WTC11 (cell line): ENCODE data around the gene PTPA.

Experiments used
- ELF4 ChIP-seq: sonication (generic); formaldehyde crosslinking; IDR thresholded peaks from 2 replicates; pipeline ENCODE4 v1.8.1; 2022; ENCODE audit warnings: low read depth, mild to moderate bottlenecking, moderate library complexity, missing genetic modification reagents
- KAT7 ChIP-seq: sonication (generic); formaldehyde crosslinking; IDR thresholded peaks from 2 replicates; pipeline ENCODE4 v1.8.1; 2023; ENCODE audit warnings: missing genetic modification reagents, mild to moderate bottlenecking, borderline replicate concordance
- NR2C2 ChIP-seq: sonication (generic); formaldehyde crosslinking; IDR thresholded peaks from 2 replicates; pipeline ENCODE4 v1.8.0; 2022; ENCODE audit warnings: mild to moderate bottlenecking, missing genetic modification reagents
- SMAD4 ChIP-seq: sonication (generic); formaldehyde crosslinking; IDR thresholded peaks from 2 replicates; pipeline ENCODE4 v1.8.0; 2022; ENCODE audit warnings: mild to moderate bottlenecking, missing genetic modification reagents
- ZNF121 ChIP-seq: sonication (generic); formaldehyde crosslinking; IDR thresholded peaks from 2 replicates; pipeline ENCODE4 v1.8.0; 2023; ENCODE audit warnings: missing genetic modification reagents
- TF ChIP-seq, protein P1 (sequence below): fragments of 200-600 bp; IDR thresholded peaks from 2 replicates; pipeline ENCODE4 v1.8.0; 2022; ENCODE audit warnings: antibody characterized with exemption
- TF ChIP-seq, protein P2 (sequence below): sonication (generic); formaldehyde crosslinking; IDR thresholded peaks from 2 replicates; pipeline ENCODE4 v1.8.0; 2022; ENCODE audit warnings: missing genetic modification reagents
- TF ChIP-seq, protein P3 (sequence below): sonication (generic); formaldehyde crosslinking; IDR thresholded peaks from 2 replicates; pipeline ENCODE4 v1.8.0; 2023; ENCODE audit warnings: missing genetic modification reagents
- TF ChIP-seq, protein P4 (sequence below): fragments of 250-450 bp; sonication (Bioruptor Pico); IDR thresholded peaks from 2 replicates; pipeline ENCODE4 v2.1.2; 2022; ENCODE audit warnings: mild to moderate bottlenecking, moderate library complexity
- TF ChIP-seq, protein P5 (sequence below): sonication (generic); formaldehyde crosslinking; IDR thresholded peaks from 2 replicates; pipeline ENCODE4 v1.8.1; 2023; ENCODE audit warnings: mild to moderate bottlenecking, missing genetic modification reagents, borderline replicate concordance

DNA sequence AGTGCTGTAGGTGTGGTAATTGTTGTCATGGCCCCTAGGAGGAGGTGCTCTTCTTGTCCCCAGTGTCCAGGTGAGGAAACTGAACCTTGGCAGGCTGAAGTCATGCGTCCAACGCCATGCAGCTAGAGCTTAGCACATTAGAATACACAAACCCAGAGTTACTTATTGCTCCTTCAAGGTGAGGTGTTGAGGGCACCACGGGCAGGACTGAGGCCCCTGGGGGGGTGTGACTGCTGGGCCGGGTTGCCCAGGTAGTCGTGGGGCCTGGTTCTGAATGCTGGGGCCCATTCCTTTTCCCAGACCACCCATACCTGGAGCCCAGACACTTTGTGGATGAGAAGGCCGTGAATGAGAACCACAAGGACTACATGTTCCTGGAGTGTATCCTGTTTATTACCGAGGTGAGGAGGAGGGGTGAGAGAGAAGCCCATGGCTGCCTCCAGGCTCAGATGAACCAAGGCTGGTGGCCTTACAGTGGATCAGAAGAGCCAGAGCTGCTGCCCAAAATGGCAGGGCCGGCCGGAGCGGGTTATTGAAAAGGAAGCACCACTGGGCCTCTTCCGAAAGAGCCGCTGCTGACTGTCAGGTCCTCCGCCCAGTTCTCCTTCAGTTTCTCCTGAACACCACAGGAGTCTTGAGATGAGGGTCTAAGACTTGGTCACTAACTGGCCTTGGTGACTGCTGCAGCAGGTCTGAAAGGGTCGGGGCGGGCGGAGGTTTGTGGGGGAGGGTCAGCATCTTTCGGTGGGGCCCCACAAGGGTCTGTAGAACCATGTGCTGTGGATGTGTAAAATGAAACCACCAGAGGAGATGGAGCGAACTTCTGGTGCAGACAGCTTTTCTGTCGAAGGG lies 26.3 kb downstream of the PTPA start:
- TF ChIP-seq, protein P1, sequence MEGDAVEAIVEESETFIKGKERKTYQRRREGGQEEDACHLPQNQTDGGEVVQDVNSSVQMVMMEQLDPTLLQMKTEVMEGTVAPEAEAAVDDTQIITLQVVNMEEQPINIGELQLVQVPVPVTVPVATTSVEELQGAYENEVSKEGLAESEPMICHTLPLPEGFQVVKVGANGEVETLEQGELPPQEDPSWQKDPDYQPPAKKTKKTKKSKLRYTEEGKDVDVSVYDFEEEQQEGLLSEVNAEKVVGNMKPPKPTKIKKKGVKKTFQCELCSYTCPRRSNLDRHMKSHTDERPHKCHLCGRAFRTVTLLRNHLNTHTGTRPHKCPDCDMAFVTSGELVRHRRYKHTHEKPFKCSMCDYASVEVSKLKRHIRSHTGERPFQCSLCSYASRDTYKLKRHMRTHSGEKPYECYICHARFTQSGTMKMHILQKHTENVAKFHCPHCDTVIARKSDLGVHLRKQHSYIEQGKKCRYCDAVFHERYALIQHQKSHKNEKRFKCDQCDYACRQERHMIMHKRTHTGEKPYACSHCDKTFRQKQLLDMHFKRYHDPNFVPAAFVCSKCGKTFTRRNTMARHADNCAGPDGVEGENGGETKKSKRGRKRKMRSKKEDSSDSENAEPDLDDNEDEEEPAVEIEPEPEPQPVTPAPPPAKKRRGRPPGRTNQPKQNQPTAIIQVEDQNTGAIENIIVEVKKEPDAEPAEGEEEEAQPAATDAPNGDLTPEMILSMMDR, result no peak
- TF ChIP-seq, protein P2, sequence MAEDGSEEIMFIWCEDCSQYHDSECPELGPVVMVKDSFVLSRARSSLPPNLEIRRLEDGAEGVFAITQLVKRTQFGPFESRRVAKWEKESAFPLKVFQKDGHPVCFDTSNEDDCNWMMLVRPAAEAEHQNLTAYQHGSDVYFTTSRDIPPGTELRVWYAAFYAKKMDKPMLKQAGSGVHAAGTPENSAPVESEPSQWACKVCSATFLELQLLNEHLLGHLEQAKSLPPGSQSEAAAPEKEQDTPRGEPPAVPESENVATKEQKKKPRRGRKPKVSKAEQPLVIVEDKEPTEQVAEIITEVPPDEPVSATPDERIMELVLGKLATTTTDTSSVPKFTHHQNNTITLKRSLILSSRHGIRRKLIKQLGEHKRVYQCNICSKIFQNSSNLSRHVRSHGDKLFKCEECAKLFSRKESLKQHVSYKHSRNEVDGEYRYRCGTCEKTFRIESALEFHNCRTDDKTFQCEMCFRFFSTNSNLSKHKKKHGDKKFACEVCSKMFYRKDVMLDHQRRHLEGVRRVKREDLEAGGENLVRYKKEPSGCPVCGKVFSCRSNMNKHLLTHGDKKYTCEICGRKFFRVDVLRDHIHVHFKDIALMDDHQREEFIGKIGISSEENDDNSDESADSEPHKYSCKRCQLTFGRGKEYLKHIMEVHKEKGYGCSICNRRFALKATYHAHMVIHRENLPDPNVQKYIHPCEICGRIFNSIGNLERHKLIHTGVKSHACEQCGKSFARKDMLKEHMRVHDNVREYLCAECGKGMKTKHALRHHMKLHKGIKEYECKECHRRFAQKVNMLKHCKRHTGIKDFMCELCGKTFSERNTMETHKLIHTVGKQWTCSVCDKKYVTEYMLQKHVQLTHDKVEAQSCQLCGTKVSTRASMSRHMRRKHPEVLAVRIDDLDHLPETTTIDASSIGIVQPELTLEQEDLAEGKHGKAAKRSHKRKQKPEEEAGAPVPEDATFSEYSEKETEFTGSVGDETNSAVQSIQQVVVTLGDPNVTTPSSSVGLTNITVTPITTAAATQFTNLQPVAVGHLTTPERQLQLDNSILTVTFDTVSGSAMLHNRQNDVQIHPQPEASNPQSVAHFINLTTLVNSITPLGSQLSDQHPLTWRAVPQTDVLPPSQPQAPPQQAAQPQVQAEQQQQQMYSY (CRISPR knock-in tag), result no peak
- no peak for TF ChIP-seq ZNF121 (CRISPR knock-in tag)
- TF ChIP-seq ELF4 (CRISPR knock-in tag), result no peak
- TF ChIP-seq, protein P3, sequence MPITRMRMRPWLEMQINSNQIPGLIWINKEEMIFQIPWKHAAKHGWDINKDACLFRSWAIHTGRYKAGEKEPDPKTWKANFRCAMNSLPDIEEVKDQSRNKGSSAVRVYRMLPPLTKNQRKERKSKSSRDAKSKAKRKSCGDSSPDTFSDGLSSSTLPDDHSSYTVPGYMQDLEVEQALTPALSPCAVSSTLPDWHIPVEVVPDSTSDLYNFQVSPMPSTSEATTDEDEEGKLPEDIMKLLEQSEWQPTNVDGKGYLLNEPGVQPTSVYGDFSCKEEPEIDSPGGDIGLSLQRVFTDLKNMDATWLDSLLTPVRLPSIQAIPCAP (CRISPR knock-in tag), result no peak
- no peak for TF ChIP-seq SMAD4 (CRISPR knock-in tag)
- TF ChIP-seq NR2C2 (CRISPR knock-in tag), result no peak
- TF ChIP-seq, protein P4, sequence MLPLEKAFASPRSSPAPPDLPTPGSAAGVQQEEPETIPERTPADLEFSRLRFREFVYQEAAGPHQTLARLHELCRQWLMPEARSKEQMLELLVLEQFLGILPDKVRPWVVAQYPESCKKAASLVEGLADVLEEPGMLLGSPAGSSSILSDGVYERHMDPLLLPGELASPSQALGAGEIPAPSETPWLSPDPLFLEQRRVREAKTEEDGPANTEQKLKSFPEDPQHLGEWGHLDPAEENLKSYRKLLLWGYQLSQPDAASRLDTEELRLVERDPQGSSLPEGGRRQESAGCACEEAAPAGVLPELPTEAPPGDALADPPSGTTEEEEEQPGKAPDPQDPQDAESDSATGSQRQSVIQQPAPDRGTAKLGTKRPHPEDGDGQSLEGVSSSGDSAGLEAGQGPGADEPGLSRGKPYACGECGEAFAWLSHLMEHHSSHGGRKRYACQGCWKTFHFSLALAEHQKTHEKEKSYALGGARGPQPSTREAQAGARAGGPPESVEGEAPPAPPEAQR (CRISPR knock-in tag), result no peak
- TF ChIP-seq, protein P5, sequence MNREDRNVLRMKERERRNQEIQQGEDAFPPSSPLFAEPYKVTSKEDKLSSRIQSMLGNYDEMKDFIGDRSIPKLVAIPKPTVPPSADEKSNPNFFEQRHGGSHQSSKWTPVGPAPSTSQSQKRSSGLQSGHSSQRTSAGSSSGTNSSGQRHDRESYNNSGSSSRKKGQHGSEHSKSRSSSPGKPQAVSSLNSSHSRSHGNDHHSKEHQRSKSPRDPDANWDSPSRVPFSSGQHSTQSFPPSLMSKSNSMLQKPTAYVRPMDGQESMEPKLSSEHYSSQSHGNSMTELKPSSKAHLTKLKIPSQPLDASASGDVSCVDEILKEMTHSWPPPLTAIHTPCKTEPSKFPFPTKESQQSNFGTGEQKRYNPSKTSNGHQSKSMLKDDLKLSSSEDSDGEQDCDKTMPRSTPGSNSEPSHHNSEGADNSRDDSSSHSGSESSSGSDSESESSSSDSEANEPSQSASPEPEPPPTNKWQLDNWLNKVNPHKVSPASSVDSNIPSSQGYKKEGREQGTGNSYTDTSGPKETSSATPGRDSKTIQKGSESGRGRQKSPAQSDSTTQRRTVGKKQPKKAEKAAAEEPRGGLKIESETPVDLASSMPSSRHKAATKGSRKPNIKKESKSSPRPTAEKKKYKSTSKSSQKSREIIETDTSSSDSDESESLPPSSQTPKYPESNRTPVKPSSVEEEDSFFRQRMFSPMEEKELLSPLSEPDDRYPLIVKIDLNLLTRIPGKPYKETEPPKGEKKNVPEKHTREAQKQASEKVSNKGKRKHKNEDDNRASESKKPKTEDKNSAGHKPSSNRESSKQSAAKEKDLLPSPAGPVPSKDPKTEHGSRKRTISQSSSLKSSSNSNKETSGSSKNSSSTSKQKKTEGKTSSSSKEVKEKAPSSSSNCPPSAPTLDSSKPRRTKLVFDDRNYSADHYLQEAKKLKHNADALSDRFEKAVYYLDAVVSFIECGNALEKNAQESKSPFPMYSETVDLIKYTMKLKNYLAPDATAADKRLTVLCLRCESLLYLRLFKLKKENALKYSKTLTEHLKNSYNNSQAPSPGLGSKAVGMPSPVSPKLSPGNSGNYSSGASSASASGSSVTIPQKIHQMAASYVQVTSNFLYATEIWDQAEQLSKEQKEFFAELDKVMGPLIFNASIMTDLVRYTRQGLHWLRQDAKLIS (CRISPR knock-in tag), result no peak
- TF ChIP-seq KAT7 (CRISPR knock-in tag), result no peak
